DND-41 (cell line): Measurements from ENCODE around the gene MAP3K8.

Source experiments
- ATAC-seq: fragments of 200-7000 bp; cut with Tn5 transposase; 3 replicates; pipeline ENCODE4 v1.9.1; 2021; ENCODE audit warnings: low read depth; ENCODE audit not compliant: insufficient read depth
- DNase-seq: peaks from one replicate; pipeline ENCODE4 v3.0.0-alpha.2; 2020
- H2AFZ ChIP-seq: 2 replicates; pipeline ENCODE4 v1.6.0; 2012; ENCODE audit warnings: low read depth, low read length
- H3K27ac ChIP-seq: 2 replicates; pipeline ENCODE4 v1.5.1; 2012; ENCODE audit warnings: low read length, inconsistent platforms
- H3K27me3 ChIP-seq: fragments of 200-600 bp; sonication (generic); 2 replicates; pipeline ENCODE4 v1.6.0; 2012; ENCODE audit warnings: low read length, mild to moderate bottlenecking, inconsistent platforms; ENCODE audit not compliant: insufficient read depth, poor library complexity
- H3K36me3 ChIP-seq: 2 replicates; pipeline ENCODE4 v1.5.1; 2012; ENCODE audit warnings: low read length, inconsistent platforms; ENCODE audit not compliant: insufficient read depth
- H3K4me1 ChIP-seq: 2 replicates; pipeline ENCODE4 v1.5.1; 2012; ENCODE audit warnings: mild to moderate bottlenecking, low read length; ENCODE audit not compliant: insufficient read depth
- H3K4me2 ChIP-seq: 2 replicates; pipeline ENCODE4 v1.6.0; 2012; ENCODE audit warnings: mild to moderate bottlenecking, moderate library complexity, low read length, inconsistent platforms; ENCODE audit not compliant: insufficient read depth
- H3K4me3 ChIP-seq, 2 experiments: fragments of 200-600 bp in 1 of 2; shearing (Covaris generic) in 1 of 2; 2 replicates each; pipeline ENCODE4 v1.5.1; 2012 to 2016; ENCODE audit warnings: inconsistent platforms in 2 of 2, low read length in 2 of 2, mild to moderate bottlenecking in 2 of 2, low read depth in 1 of 2, moderate library complexity in 1 of 2
- H3K79me2 ChIP-seq: 2 replicates; pipeline ENCODE4 v1.6.0; 2012; ENCODE audit warnings: low read length, inconsistent platforms; ENCODE audit not compliant: insufficient read depth
- H3K9ac ChIP-seq: 2 replicates; pipeline ENCODE4 v1.6.0; 2012; ENCODE audit warnings: low read depth, mild to moderate bottlenecking, inconsistent platforms, low read length, moderate library complexity
- H3K9me3 ChIP-seq: 2 replicates; pipeline ENCODE4 v1.5.1; 2012; ENCODE audit warnings: low read length, moderate library complexity, mild to moderate bottlenecking, inconsistent platforms; ENCODE audit not compliant: insufficient read depth, severe bottlenecking
- H4K20me1 ChIP-seq: 2 replicates; pipeline ENCODE4 v1.6.0; 2012; ENCODE audit warnings: low read length; ENCODE audit not compliant: insufficient read depth
- CTCF ChIP-seq: IDR thresholded peaks from 2 replicates; pipeline ENCODE4 v1.5.1; 2012; ENCODE audit warnings: borderline replicate concordance, low read length, moderate library complexity, mild to moderate bottlenecking; ENCODE audit not compliant: poor library complexity, severe bottlenecking; ENCODE audit errors: extremely low read depth
- EZH2 ChIP-seq: IDR thresholded peaks from 3 replicates; pipeline ENCODE4 v1.6.1; 2012; ENCODE audit warnings: borderline replicate concordance, low read depth, mild to moderate bottlenecking, moderate library complexity, low read length, inconsistent platforms; ENCODE audit not compliant: severe bottlenecking

MAP3K8 gene

GRCh38 chr10:30481603-30482002, 47.6 kb downstream of the MAP3K8 start:
- no peak overlapping the region for H3K27ac ChIP-seq
- DNase-seq = no peak
- no peak overlapping the region for H3K9ac ChIP-seq
- H3K4me3 ChIP-seq = no peak overlapping the region
- H3K27me3 ChIP-seq = no peaks in the 10 kb centered on the region
- H4K20me1 ChIP-seq = no peaks in the 10 kb centered on the region
- TF ChIP-seq EZH2 (no peak), CTCF (no peak)
- no peaks in the 10 kb centered on the region for H3K79me2 ChIP-seq
- H3K36me3 ChIP-seq = no peaks in the 10 kb centered on the region
- H3K4me1 ChIP-seq = no peaks in the 10 kb centered on the region
- no peak overlapping the region for H2AFZ ChIP-seq
- no peak overlapping the region for H3K4me2 ChIP-seq
- peaks cover 9% of the 10 kb centered on the region for H3K9me3 ChIP-seq
- ATAC-seq = no peak

- H2AFZ ChIP-seq = no peak overlapping the region
- H3K36me3 ChIP-seq = no peaks in the 10 kb centered on the region
- no peak overlapping the region for H3K9ac ChIP-seq
- peaks cover 3% of the 10 kb centered on the region for H3K9me3 ChIP-seq
- peaks cover 3% of the 10 kb centered on the region for H3K27me3 ChIP-seq
- H3K79me2 ChIP-seq = no peaks in the 10 kb centered on the region
- no peak for ATAC-seq
- no peak for TF ChIP-seq CTCF
- no peak for TF ChIP-seq EZH2
- no peak for DNase-seq
- H3K4me1 ChIP-seq = no peaks in the 10 kb centered on the region
- no peaks in the 10 kb centered on the region for H4K20me1 ChIP-seq
- no peak overlapping the region for H3K27ac ChIP-seq
- no peak overlapping the region for H3K4me2 ChIP-seq
- no peak overlapping the region for H3K4me3 ChIP-seq
Observed at GRCh38 chr10:30488316-30488715, 54.3 kb downstream of the MAP3K8 start.

- TF ChIP-seq CTCF (no peak), EZH2 (no peak)
- no peak for ATAC-seq
- no peaks in the 10 kb centered on the region for H3K79me2 ChIP-seq
- no peak overlapping the region for H3K9ac ChIP-seq
- peaks cover 3% of the 10 kb centered on the region for H3K27me3 ChIP-seq
- H4K20me1 ChIP-seq = no peaks in the 10 kb centered on the region
- H3K36me3 ChIP-seq = no peaks in the 10 kb centered on the region
- no peak overlapping the region for H2AFZ ChIP-seq
- peaks cover 4% of the 10 kb centered on the region for H3K4me1 ChIP-seq
- no peak overlapping the region for H3K27ac ChIP-seq
- no peaks in the 10 kb centered on the region for H3K9me3 ChIP-seq
- no peak overlapping the region for H3K4me3 ChIP-seq
- H3K4me2 ChIP-seq = no peak overlapping the region
- no peak for DNase-seq
Observed at GRCh38 chr10:30489346-30489745, 55.4 kb downstream of the MAP3K8 start.

- DNase-seq (no peak), ATAC-seq (no peak)
- Histone ChIP-seq H3K27me3 (peaks cover 3% of the 10 kb centered on the region), H3K4me3 (no peak overlapping the region), H2AFZ (no peak overlapping the region), H3K4me1 (peaks cover 10% of the 10 kb centered on the region), H3K9me3 (no peaks in the 10 kb centered on the region), H4K20me1 (no peaks in the 10 kb centered on the region), H3K79me2 (no peaks in the 10 kb centered on the region), H3K9ac (no peak overlapping the region), H3K36me3 (no peaks in the 10 kb centered on the region), H3K4me2 (no peak overlapping the region), H3K27ac (no peak overlapping the region)
- no peak for TF ChIP-seq CTCF
- TF ChIP-seq EZH2 = no peak
Observed at GRCh38 chr10:30490289-30491000, 56.5 kb downstream of the MAP3K8 start.
